DOHH2 (cell line): ENCODE data around the gene MAJIN.

Experiments
- H3F3A ChIP-seq: fragments of 200-600 bp; sonication (generic), shearing (Covaris generic); 2 replicates; pipeline ENCODE4 v1.6.0; 2016; ENCODE audit warnings: antibody characterized with exemption, mild to moderate bottlenecking; ENCODE audit not compliant: control insufficient read depth, insufficient read depth
- H3K27ac ChIP-seq: fragments of 200-600 bp; sonication (generic); 2 replicates; pipeline ENCODE4 v1.5.1; 2014; ENCODE audit warnings: low read depth, mild to moderate bottlenecking, low read length, moderate library complexity
- H3K27me3 ChIP-seq: fragments of 200-600 bp; sonication (generic); 2 replicates; pipeline ENCODE4 v1.6.1; 2014; ENCODE audit warnings: mild to moderate bottlenecking, low read length, mixed read lengths; ENCODE audit not compliant: control insufficient read depth
- H3K36me3 ChIP-seq: fragments of 200-600 bp; sonication (generic); 2 replicates; pipeline ENCODE4 v1.6.1; 2014; ENCODE audit warnings: mild to moderate bottlenecking, low read length, moderate library complexity, mixed read lengths; ENCODE audit not compliant: control insufficient read depth
- H3K4me1 ChIP-seq: fragments of 200-600 bp; sonication (generic); 2 replicates; pipeline ENCODE4 v1.6.1; 2014; ENCODE audit warnings: mild to moderate bottlenecking, low read length, mixed read lengths; ENCODE audit not compliant: control insufficient read depth
- H3K4me2 ChIP-seq: fragments of 200-600 bp; sonication (generic); 2 replicates; pipeline ENCODE4 v1.6.0; 2014; ENCODE audit warnings: mild to moderate bottlenecking, low read length, moderate library complexity
- H3K4me3 ChIP-seq: fragments of 200-600 bp; sonication (generic); 2 replicates; pipeline ENCODE4 v1.5.1; 2014; ENCODE audit warnings: mild to moderate bottlenecking, low read length, mixed read lengths
- H3K79me2 ChIP-seq: fragments of 200-600 bp; sonication (generic); 2 replicates; pipeline ENCODE4 v1.6.1; 2014; ENCODE audit warnings: mild to moderate bottlenecking, low read length, mixed read lengths; ENCODE audit not compliant: control insufficient read depth
- H3K9me2 ChIP-seq: fragments of 200-600 bp; sonication (generic); replicated peaks from 2 replicates; pipeline ENCODE4 v1.6.1; 2014; ENCODE audit warnings: mild to moderate bottlenecking, low read length, mixed read lengths; ENCODE audit not compliant: control insufficient read depth
- H3K9me3 ChIP-seq: fragments of 200-600 bp; sonication (generic); 2 replicates; pipeline ENCODE4 v1.6.1; 2014; ENCODE audit warnings: antibody characterized with exemption, low read length, mixed read lengths; ENCODE audit not compliant: control insufficient read depth, insufficient read depth
- H4K20me1 ChIP-seq: fragments of 200-600 bp; sonication (generic); 2 replicates; pipeline ENCODE4 v1.6.0; 2014; ENCODE audit warnings: low read depth, mild to moderate bottlenecking, antibody characterized with exemption, low read length, moderate library complexity; ENCODE audit not compliant: control insufficient read depth, insufficient read depth
- EZH2phosphoT487 ChIP-seq: fragments of 200-600 bp; sonication (generic); IDR thresholded peaks from 2 replicates; pipeline ENCODE4 v1.6.1; 2017; ENCODE audit warnings: borderline replicate concordance, mild to moderate bottlenecking, antibody characterized with exemption, low read length, moderate library complexity, mixed read lengths
- TF ChIP-seq, protein P1 (sequence below): fragments of 200-600 bp; sonication (generic); IDR thresholded peaks from one replicate; pipeline ENCODE4 v1.5.1; 2014; ENCODE audit warnings: antibody characterized with exemption, mild to moderate bottlenecking, low read depth, low read length; ENCODE audit not compliant: poor library complexity, severe bottlenecking

Gene MAJIN

DNA sequence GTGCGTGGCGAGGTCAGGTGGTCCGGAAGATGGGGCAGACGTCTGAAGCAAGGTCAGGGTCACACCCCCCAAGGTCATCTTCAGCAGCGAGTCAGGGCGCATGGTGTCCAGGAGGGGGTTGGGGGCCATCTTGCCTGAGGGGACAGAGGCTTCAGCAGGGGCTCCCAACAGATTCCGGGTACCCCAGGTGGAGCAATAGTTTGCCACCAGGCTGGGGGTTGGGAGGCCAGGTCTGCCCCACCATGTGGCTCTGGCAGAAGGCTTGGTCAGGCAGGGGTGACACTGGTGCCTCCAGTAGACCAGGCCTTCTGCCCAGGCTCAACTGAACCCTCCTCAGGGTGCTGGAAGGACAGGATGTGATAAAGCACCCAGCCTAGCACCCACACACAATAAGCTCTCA is 60.8 kb downstream of the MAJIN start:
- H3K9me3 ChIP-seq: no peaks in the 10 kb centered on the region
- peaks cover 60% of the 10 kb centered on the region for H3K36me3 ChIP-seq
- H3F3A ChIP-seq: no peaks in the 10 kb centered on the region
- H3K79me2 ChIP-seq: peaks cover 13% of the 10 kb centered on the region
- no peak overlapping the region for H3K27ac ChIP-seq
- H4K20me1 ChIP-seq: no peaks in the 10 kb centered on the region
- H3K4me2 ChIP-seq: no peak overlapping the region
- no peaks in the 10 kb centered on the region for H3K27me3 ChIP-seq
- H3K4me1 ChIP-seq: peaks cover 10% of the 10 kb centered on the region
- H3K9me2 ChIP-seq: no peaks in the 10 kb centered on the region
- no peak for TF ChIP-seq EZH2phosphoT487
- TF ChIP-seq, protein P1, sequence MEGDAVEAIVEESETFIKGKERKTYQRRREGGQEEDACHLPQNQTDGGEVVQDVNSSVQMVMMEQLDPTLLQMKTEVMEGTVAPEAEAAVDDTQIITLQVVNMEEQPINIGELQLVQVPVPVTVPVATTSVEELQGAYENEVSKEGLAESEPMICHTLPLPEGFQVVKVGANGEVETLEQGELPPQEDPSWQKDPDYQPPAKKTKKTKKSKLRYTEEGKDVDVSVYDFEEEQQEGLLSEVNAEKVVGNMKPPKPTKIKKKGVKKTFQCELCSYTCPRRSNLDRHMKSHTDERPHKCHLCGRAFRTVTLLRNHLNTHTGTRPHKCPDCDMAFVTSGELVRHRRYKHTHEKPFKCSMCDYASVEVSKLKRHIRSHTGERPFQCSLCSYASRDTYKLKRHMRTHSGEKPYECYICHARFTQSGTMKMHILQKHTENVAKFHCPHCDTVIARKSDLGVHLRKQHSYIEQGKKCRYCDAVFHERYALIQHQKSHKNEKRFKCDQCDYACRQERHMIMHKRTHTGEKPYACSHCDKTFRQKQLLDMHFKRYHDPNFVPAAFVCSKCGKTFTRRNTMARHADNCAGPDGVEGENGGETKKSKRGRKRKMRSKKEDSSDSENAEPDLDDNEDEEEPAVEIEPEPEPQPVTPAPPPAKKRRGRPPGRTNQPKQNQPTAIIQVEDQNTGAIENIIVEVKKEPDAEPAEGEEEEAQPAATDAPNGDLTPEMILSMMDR: no peak
- no peak overlapping the region for H3K4me3 ChIP-seq

DNA sequence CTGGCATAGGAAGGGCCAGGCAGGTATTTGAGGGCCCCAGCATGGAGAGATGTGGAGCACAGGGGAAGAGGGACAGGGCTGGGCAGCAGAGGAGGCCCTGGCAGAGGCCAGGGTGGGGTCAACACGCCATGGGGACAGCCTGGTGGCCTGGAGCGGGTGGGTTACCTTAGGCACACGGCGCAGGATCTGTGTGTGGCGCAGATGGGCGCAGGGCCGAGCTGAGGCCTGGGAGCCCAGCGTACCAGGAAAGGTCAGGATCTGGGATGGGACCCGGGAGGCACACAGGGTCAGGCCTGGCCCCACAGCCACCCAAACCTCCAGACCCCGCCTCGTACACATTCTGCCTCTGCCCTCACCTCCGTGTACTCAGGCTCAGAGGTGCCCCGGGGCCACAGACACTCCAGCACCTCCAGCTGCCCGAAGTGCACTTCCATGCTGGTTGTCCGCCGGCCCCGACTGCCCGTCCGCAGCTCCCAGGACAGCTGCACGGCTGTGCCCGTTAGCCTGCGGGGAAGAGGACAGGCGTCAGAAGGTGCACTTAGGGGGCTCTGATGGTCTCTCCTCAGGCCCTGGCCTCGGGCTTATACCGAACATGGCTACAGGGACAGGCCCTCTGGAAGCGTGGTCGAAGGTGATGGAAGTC is 61.3 kb downstream of the MAJIN start:
- peaks cover 7% of the 10 kb centered on the region for H3K79me2 ChIP-seq

DNA sequence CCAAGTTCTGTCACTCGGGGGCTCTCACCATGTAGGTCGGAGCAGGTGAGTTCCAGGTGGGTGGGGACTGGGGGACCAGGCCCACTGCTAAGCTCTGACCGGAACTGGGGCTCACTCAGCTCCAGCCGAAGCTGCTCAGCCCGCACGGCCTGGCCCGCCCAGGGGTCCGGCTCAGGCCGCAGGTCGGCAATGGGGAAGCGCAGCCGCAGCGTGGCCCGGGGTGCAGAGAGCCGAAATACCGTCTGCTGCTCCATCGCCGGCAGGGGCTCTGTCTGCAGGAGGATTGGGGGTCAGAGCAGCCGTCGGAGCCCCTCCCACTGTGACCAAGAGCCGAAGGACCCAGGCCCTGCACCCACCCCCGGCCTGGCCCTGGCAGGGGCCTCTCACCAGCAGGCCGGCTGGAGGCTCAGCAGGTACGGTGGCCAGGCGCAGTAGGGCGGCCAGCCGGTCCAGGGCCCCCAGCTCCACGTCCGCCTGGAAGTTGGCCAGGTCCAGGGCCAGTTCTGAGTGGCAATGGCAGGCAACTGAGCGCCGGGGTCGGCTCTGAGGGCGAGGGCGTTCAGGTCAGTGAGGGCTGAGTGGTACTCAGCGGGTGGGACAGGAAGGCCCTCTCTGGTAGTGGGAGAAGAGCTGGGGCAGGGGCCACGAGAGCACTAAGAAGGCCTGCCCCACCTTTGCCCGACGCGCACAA is 62.1 kb downstream of the MAJIN start:
- TF ChIP-seq EZH2phosphoT487: no peak
- TF ChIP-seq, protein P1: no peak
- Histone ChIP-seq H3K4me1 (no peaks in the 10 kb centered on the region), H3K27me3 (no peaks in the 10 kb centered on the region), H3F3A (no peaks in the 10 kb centered on the region), H3K4me2 (no peak overlapping the region), H3K4me3 (no peak overlapping the region), H3K9me2 (no peaks in the 10 kb centered on the region), H3K9me3 (no peaks in the 10 kb centered on the region), H3K27ac (no peak overlapping the region), H3K79me2 (no peaks in the 10 kb centered on the region), H4K20me1 (no peaks in the 10 kb centered on the region), H3K36me3 (peaks cover 69% of the 10 kb centered on the region)

More for the DNA sequence above, 61.3 kb downstream of the MAJIN start:
- Histone ChIP-seq H3K4me1 (peaks cover 4% of the 10 kb centered on the region), H3K27me3 (no peaks in the 10 kb centered on the region), H3K4me3 (no peak overlapping the region), H3K9me3 (no peaks in the 10 kb centered on the region), H4K20me1 (no peaks in the 10 kb centered on the region), H3K9me2 (no peaks in the 10 kb centered on the region), H3K27ac (no peak overlapping the region), H3K36me3 (peaks cover 66% of the 10 kb centered on the region), H3K4me2 (no peak overlapping the region), H3F3A (no peaks in the 10 kb centered on the region)
- TF ChIP-seq, protein P1: no peak
- TF ChIP-seq EZH2phosphoT487: no peak
